Myocyte (in vitro differentiated cells): ENCODE results near the gene HCN2. TPM values are rescaled to one million over a fixed set of nuclear protein-coding genes. Genes with fewer than 3 reads are reported as not detected.

Experiments used
- DNase-seq: peaks from one replicate; pipeline ENCODE4 v3.0.0-alpha.2; 2012; ENCODE audit warnings: low read depth
- total RNA-seq: library from RNA; depleted of rRNA; stranded (reverse); fragments of >200 nt; gene quantifications from 2 replicates; pipeline ENCODE4 v1.2.3, GENCODE V29; 2014

The HCN2 gene
- total RNA-seq, 1 donor from 2014 or later, result 2.9 TPM

DNA sequence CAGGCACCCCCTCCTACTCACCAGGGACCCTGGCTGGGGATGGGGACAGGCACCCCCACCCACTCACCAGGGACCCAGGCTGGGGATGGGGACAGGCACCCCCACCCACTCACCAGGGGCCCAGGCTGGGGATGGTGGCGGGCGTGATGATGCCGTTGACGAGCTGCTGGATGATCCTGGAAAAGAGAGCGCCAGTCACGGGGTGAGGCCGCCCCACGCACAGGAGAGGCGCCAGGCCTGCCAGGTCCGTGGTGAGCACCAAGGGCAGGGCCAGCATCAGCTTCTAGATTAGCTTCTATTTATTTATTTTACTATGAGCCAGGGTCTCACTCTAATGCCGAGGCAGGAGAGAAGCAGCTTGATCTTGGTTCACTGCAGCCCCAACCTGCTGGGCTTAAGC is 60.4 kb downstream of the HCN2 start:
- DNase-seq, result no peak

DNA sequence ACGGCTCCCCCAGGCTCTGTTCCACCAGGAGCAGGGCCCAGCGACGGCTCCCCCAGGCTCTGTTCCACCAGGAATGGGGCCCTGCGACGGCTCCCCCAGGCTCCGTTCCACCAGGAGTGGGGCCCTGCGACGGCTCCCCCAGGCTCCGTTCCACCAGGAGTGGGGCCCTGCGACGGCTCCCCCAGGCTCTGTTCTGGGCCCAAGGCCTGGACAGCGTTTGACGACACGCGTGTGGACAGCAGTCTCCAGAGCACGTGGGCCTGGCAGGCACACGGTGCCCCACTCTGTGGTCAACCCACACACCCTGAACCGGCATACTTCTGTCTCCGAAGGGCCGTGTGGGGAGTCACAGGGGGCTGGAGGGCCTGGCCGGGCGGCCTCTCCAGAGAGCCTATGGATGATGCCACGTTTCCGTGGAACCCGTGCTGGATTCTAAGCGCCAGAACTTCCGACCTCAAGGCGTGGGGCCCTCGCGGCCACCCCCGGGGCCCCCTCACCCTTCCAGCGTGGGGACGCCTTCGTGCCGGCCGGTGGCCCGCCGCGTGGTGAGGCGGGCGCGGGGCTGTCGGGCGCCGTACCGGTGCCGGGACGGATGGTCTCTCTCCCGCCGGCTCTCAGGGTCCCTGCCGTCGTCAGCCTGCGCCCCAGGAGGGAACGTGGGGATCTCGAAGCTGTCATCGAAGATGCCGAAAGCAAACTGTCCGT is 61.6 kb downstream of the HCN2 start:
- no peak for DNase-seq

DNA sequence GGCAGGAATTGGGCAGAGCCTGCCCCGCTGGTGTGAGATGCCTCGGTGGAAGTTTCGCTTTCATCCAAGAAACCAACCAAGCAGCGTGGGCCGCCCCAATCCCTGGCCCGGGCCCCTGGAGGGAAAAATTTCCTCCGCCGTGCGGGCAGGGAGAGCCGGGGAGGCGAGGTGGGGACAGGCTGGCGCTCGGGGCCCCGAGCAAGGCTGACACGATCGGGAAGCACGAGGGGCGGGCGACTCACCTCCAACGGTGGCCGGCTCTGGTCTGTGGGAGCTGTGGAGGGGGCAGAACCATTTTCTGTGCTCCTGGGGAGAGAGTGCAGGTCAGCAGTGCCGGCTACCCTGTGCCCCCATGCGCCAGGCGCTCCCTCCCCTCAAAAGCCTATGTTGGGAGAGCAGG is 62.3 kb downstream of the HCN2 start:
- no peak for DNase-seq

GRCh38 chr19:652467-653389 is 63.0 kb downstream of the HCN2 start:
- no peak for DNase-seq

DNA sequence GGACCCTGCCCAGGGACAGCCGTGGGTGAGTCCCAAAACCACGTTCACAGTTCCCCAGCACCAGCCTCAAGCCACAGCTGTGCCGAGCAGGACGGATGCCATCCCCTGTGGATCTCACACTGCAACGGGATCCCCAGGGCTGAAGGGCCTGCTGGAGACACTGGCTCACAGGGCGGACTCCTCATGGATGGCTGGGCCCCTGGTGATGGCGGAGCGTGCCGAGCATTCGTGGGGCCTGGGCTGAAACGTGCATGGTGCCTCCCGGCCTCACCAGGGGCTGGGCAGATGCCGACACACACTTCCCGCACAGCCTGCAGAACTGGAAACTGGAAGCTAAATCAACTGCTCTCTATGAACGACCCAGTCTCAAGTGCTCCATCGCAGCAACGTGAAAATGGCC is 63.7 kb downstream of the HCN2 start:
- DNase-seq, result peak; percentile 41

DNA sequence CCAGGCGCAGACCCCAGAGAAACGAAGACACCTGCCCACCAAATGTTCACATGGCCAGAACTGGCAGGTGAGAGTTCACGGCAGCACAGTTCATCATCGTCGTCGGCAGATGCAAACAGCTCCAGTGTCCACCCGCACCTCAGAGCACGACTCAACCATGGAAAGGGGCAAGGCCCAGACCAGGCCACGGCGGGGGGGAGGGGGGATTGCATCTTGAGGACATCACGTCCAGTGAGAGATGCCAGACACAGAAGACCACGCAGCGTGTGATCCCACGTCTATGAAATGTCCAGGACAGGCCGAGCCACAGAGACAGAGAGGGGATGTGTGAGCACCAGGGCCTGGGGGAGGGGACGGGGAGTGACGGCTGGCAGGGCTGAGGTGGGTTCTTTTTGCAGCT is 66.0 kb downstream of the HCN2 start:
- no peak for DNase-seq

- peak; percentile 70 for DNase-seq
Measured at GRCh38 chr19:656751-657559, 67.3 kb downstream of the HCN2 start.

GRCh38 chr19:657611-658010 is 67.9 kb downstream of the HCN2 start:
- no peak for DNase-seq

- peak; percentile 51 for DNase-seq
Measured at GRCh38 chr19:658059-658839, 68.6 kb downstream of the HCN2 start.

DNA sequence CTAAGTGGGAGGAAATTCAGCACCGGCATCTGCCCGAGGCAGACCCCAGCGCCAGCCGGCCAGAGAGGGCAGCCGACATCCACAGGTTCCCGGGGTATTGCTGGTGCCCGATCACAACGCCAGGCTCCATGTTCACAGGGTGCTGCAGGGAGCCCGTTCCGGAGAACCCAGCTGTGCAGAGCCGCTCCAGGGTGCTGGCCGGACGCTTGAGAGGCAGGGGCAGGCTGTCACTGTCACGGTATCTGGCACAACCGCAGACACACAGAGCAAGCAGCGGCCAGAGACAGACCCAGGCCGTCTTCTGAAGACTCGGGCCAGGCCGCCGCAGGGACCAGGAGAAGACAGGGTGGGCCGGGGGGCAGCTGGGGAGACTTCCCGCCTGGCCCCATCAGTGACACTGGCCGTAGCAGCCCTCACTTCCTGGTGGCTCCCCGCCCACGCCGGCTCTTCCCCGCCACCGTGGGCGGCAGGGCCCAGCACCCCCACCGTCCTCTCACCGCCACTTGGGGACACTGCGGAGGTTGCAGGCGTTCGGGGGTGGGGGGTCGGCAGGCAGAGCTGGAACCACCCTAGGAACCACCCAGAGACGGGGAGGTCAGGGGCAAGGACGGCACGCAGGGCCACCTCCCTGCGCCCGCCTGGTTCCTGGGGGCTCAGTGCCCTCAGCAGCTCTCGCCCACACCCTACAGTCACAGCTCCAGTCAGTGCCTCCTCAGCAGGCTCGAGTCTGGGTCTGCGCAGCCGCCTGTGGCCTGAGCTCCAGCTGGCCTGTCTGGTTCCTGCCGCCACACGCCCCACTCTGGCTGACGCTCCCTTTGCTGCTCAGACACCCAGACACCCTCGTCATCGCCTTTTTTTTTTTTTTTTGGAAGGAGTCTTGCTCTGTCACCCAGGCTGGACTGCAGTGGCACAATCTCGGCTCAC is 69.5 kb downstream of the HCN2 start:
- peak; percentile 93 for DNase-seq

DNA sequence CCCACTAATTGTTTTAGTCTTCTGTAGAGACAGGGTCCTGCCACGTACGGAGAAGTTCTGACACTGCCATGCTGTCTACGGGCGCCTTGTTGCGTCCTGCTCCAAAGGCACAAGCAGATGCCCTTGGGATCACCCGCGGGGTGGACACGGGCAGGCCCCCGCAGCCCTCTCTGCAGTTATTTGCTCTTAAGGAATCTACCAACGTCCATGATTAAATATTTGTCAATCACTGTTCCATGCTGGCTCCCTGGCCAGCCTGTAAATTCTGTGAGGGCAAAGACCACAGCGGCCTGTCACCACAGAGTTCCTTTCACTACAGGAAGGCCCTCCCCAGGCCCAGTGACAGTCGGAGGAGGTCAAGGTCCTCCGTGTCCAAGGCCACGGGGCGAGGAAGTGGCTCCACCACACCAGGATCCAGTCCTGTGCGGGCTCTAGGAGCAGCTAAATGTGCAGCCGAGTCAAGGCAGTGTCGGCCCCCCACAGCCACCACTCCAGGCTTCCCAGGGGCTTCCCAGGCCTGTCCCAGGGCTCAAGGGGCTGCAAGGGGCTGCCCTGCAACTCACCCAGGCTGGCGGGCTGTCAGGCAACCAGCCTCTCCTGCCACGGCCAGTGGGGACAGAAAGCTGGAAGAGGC is 71.2 kb downstream of the HCN2 start:
- DNase-seq, result peak; percentile 40

DNA sequence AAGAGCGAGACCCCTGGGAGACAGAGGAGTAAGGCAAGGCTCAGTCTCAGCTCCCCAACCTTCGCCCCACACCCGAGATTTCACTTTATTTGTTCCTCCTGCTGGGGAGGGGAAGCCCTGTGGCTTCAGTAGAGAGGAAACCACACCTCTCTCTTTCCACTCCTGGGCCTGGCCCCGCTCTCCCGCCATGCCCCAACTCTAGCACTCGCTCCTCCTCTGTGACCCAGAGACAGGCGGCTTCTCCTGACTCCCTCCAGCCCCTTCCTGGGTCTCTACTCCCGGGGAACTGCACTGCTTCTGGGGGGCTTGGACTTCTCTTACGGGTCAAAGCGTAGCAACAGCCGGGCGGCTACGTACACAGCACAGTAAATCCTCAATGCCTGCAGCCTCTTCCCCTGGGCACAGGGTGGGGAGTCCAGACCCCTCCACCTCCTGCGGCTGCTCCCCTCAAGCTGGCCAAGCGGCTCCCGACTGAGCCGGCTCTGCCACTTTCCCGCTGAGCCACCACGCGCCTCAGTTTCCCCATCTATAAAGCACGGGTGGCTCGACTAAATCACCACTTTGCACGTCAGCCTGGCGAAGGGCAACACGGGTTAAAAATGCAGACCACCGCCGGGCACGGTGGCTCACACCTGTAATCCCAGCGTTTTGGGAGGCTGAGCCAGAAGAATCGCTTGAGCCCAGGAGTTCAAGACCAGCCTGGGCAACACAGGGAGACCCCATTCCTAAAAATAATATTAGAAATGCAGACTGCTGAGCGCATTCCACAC is 71.9 kb downstream of the HCN2 start:
- DNase-seq, result peak; percentile 23

GRCh38 chr19:662207-662961 is 72.7 kb downstream of the HCN2 start:
- peak; percentile 12 for DNase-seq

DNA sequence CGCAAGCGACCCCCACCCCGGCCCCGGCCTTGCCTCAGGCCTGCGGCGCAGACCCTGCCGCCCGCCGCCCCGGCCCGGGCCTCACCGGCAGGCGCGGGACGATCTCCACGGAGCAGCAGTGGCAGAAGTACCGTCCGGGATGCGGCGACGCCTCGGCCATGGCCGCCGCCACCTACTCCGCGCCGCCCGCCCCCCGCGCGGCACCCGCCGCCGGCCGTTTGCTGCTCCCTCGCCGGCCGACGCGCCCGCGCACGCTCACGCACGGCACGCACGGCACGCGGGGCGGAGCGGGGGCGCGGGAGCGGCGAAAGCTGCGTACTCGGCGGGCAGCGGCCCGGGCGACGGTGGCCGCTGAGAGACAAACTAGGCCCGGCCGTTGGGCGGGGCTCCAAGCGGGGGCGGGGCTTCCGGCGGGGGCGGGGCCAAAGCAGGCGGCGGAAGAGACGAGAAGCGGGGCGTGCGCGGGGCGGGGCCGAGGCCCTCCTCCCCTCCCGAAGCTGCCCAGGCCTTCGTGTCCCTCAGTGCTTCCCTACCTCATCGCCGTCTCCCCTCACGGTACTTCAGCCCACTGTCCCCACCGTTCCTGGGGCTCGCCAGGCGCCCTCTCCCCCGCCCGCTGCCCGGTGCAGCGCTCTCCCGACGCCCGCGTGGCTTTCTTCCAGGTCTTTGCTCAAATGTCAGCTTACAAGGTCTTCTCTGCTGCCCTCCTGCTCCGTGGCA is 73.4 kb downstream of the HCN2 start, which contains the start of gene RNF126:
Gene RNF126, minus strand, starts transcription at position 253 of the 720 bp plus-strand sequence. Its CDS starts 93 bp downstream, at position 160.
- DNase-seq, result peak; percentile 92

- DNase-seq, result no peak
Measured at GRCh38 chr19:663682-664117, 74.0 kb downstream of the HCN2 start.

DNA sequence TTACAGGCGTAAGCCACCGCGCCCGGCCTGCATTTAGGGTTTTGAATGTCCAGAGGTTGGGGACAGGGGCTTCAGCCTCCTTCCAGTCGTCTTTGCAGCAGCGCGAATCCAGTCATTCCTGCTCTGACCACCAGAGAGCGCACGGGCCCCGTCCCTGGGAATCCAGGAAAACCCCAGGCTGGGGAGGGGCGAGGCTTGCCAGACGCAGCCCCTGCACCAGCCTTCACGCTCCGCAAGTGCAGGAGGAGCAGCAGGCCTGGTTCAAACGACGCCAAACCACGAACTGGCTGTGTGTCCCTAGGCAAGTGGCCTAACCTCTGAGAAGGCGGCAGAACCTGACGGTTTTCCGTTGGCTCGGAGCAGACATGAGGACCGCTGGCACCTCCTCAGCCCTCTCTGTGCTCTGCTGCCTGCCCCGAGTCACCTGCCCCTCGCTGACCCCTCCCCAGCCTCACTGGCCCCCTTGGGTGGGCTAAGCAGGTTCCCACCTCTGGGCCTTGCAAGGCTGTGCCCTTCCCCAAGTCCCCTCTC is 75.3 kb downstream of the HCN2 start:
- DNase-seq, result peak; percentile 77
